GM18868 (cell line): ENCODE measurements around the gene TCF12.

ENCODE experiments used
- ATAC-seq: cut with Tn5 transposase; IDR thresholded peaks from one replicate; pipeline ENCODE4 v1.9.1; 2021; ENCODE audit warnings: mild to moderate bottlenecking, moderate library complexity; ENCODE audit not compliant: unreplicated experiment

The TCF12 gene

GRCh38 chr15:57201578-57201977, 283.1 kb downstream of the TCF12 start:
- no peak for ATAC-seq

GRCh38 chr15:57203906-57204305, 285.5 kb downstream of the TCF12 start:
- ATAC-seq, result no peak

GRCh38 chr15:57205027-57205855, 286.8 kb downstream of the TCF12 start:
- no peak for ATAC-seq

GRCh38 chr15:57205996-57206395, 287.6 kb downstream of the TCF12 start:
- ATAC-seq, result no peak

- no peak for ATAC-seq
Measured at GRCh38 chr15:57213862-57214261, 295.4 kb downstream of the TCF12 start.

- ATAC-seq, result no peak
Measured at GRCh38 chr15:57215326-57215725, 296.9 kb downstream of the TCF12 start.

GRCh38 chr15:57215881-57216280, 297.4 kb downstream of the TCF12 start:
- no peak for ATAC-seq

- no peak for ATAC-seq
Measured at GRCh38 chr15:57216288-57216687, 297.8 kb downstream of the TCF12 start.

GRCh38 chr15:57217778-57218598, 299.5 kb downstream of the TCF12 start:
- ATAC-seq, result no peak

- ATAC-seq, result no peak
Measured at GRCh38 chr15:57218826-57219576, 300.6 kb downstream of the TCF12 start.

GRCh38 chr15:57220205-57220604, 301.8 kb downstream of the TCF12 start:
- ATAC-seq, result no peak

- ATAC-seq, result no peak
Measured at GRCh38 chr15:57221134-57221533, 302.7 kb downstream of the TCF12 start.

- ATAC-seq, result no peak
Measured at GRCh38 chr15:57223345-57223744, 304.9 kb downstream of the TCF12 start.

- ATAC-seq, result no peak
Measured at GRCh38 chr15:57223887-57224286, 305.4 kb downstream of the TCF12 start.

- no peak for ATAC-seq
Measured at GRCh38 chr15:57224664-57225063, 306.2 kb downstream of the TCF12 start.

GRCh38 chr15:57227166-57227565, 308.7 kb downstream of the TCF12 start:
- no peak for ATAC-seq

GRCh38 chr15:57227899-57228298, 309.5 kb downstream of the TCF12 start:
- no peak for ATAC-seq

- ATAC-seq, result no peak
Measured at GRCh38 chr15:57228395-57228794, 310.0 kb downstream of the TCF12 start.

GRCh38 chr15:57229051-57229450, 310.6 kb downstream of the TCF12 start:
- no peak for ATAC-seq

GRCh38 chr15:57231559-57231958, 313.1 kb downstream of the TCF12 start:
- no peak for ATAC-seq

GRCh38 chr15:57234156-57234555, 315.7 kb downstream of the TCF12 start:
- no peak for ATAC-seq
